AG04450 (cell line): Measurements from ENCODE around the gene SPINK9. TPM values are rescaled to one million over a fixed set of nuclear protein-coding genes. Genes with fewer than 3 reads are reported as not detected.

ENCODE experiments used
- CTCF ChIA-PET: fragments of 300-600, 350-600 bp; formaldehyde crosslinking; extraction: SDS; loops from one replicate; lab custom pipeline; 2022; ENCODE audit warnings: antibody characterized with exemption, inconsistent platforms; lab: Charles Lee
- POLR2A ChIA-PET: fragments of 350-600 bp; formaldehyde crosslinking; extraction: SDS; loops from one replicate; lab custom pipeline; 2021; ENCODE audit warnings: antibody characterized with exemption, inconsistent platforms; lab: Yijun Ruan, JAX
- DNase-seq: peaks from one replicate; pipeline ENCODE4 v3.0.0-alpha.2; 2011; ENCODE audit warnings: low read depth, low spot score
- H3K27ac ChIP-seq: one replicate; pipeline ENCODE4 v1.5.1; 2012; ENCODE audit warnings: low read depth, low read length, control low read depth
- H3K27me3 ChIP-seq: one replicate; pipeline ENCODE4 v1.6.0; 2012; ENCODE audit warnings: low read length; ENCODE audit not compliant: control insufficient read depth, insufficient read depth
- H3K4me3 ChIP-seq: 2 replicates; pipeline ENCODE4 v1.5.1; 2011; ENCODE audit warnings: mild to moderate bottlenecking, low read depth, low read length, control low read depth
- H3K9me3 ChIP-seq: 2 replicates; pipeline ENCODE4 v1.5.1; 2012; ENCODE audit warnings: low read length; ENCODE audit not compliant: control insufficient read depth, insufficient read depth
- CTCF ChIP-seq: IDR thresholded peaks from 2 replicates; pipeline ENCODE4 v1.5.1; 2011; ENCODE audit warnings: low read depth, low read length, control low read depth, inconsistent platforms
- polyA plus RNA-seq: library from polyadenylated mRNA; depleted of rRNA; stranded (reverse); fragments of >200 nt; gene quantifications from 2 replicates; pipeline ENCODE4 v1.2.3, GENCODE V29; 2011

SPINK9 gene
- polyA plus RNA-seq, 1 experiment, result not detected

GRCh38 chr5:148343603-148344487 lies 8.5 kb downstream of the SPINK9 start:
- POLR2A ChIA-PET, result no interaction called here
- no peaks in the 10 kb centered on the region for H3K9me3 ChIP-seq
- CTCF ChIA-PET, result no interaction called here
- TF ChIP-seq CTCF, result no peak
- peaks cover 2% of the 10 kb centered on the region for H3K27me3 ChIP-seq
- DNase-seq, result no peak
- no peak overlapping the region for H3K4me3 ChIP-seq
- H3K27ac ChIP-seq, result no peak overlapping the region

GRCh38 chr5:148347706-148348105 lies 12.3 kb downstream of the SPINK9 start:
- Histone ChIP-seq H3K9me3 (no peaks in the 10 kb centered on the region), H3K4me3 (no peak overlapping the region), H3K27ac (no peak overlapping the region), H3K27me3 (no peaks in the 10 kb centered on the region)
- DNase-seq, result no peak
- CTCF ChIA-PET, result interaction anchor here (1.4 kb wide), 1 partner anchor 26 kb away, joined by 4 read pairs; no protein-coding TSS in a partner anchor
- POLR2A ChIA-PET, result no interaction called here
- no peak for TF ChIP-seq CTCF

- no peak for DNase-seq
- no peaks in the 10 kb centered on the region for H3K27me3 ChIP-seq
- no peaks in the 10 kb centered on the region for H3K9me3 ChIP-seq
- no peak overlapping the region for H3K4me3 ChIP-seq
- H3K27ac ChIP-seq, result no peak overlapping the region
- POLR2A ChIA-PET, result no interaction called here
- CTCF ChIA-PET, result no interaction called here
- no peak for TF ChIP-seq CTCF
These were observed 17.3 kb downstream of the SPINK9 start for GRCh38 chr5:148352696-148353095.

GRCh38 chr5:148353634-148354033 lies 18.3 kb downstream of the SPINK9 start:
- Histone ChIP-seq H3K9me3 (no peaks in the 10 kb centered on the region), H3K4me3 (no peak overlapping the region), H3K27ac (no peak overlapping the region), H3K27me3 (no peaks in the 10 kb centered on the region)
- ChIA-PET CTCF (no interaction called here), POLR2A (no interaction called here)
- TF ChIP-seq CTCF, result no peak
- DNase-seq, result no peak

- POLR2A ChIA-PET, result no interaction called here
- Histone ChIP-seq H3K27me3 (no peaks in the 10 kb centered on the region), H3K27ac (no peak overlapping the region), H3K4me3 (no peak overlapping the region), H3K9me3 (no peaks in the 10 kb centered on the region)
- no peak for DNase-seq
- CTCF ChIA-PET, result no interaction called here
- no peak for TF ChIP-seq CTCF
These were observed 29.0 kb downstream of the SPINK9 start for GRCh38 chr5:148364343-148364742.
